SU-DHL-6 (cell line): ENCODE data around the gene MOB3A.

Experiments
- EZH2phosphoT487 ChIP-seq: fragments of 200-600 bp; sonication (generic), shearing (Covaris generic); conservative IDR thresholded peaks from 2 replicates; pipeline ENCODE4 v1.6.1; 2018; ENCODE audit warnings: mild to moderate bottlenecking, antibody characterized with exemption, low read length, moderate library complexity, mixed read lengths
- TF ChIP-seq, protein P1 (sequence below): fragments of 200-600 bp; sonication (generic); IDR thresholded peaks from one replicate; pipeline ENCODE4 v1.5.1; 2017; ENCODE audit warnings: antibody characterized with exemption, mild to moderate bottlenecking, low read length, moderate library complexity; ENCODE audit not compliant: insufficient read depth, poor library complexity, severe bottlenecking

DNA sequence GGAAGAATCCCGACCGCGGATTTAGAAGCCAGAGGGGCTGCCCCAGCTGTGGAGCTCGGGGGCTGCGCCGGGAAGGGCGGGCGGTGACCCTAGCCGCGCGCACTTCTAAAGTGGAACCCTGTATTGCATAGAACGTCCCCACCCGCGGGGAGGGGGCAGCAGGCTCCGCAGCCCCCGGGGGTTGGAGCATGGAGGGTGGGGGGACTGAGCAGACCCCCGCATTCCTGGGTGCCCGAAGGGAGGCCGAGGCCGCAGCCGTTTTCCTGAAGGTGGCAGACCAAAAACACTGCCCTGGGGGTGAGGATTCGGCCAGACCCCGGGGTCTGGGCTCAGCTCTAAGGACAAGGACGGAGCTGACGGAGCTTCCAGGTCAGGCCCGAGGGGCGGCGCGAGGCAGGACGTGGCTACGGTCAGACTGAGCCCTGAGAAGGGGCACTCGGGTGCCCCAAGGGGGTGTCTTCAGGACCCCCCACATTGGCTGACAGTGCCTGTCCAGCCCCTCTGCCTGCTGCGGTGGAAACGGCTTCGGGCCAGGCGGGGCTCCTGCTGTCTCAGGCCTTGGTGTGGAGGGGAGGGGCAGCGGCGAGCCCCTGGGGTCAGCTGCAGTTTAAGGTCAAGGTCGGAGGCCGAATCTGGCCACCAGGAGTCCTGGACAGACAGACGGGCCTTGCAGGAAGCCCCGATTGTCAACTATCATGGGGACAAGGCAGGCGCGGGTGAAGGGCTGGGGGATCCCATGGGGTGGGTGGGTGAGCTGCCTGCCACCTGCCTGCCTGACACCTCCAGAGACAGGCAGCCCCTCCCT is 57.6 kb downstream of the MOB3A start:
- TF ChIP-seq, protein P1, sequence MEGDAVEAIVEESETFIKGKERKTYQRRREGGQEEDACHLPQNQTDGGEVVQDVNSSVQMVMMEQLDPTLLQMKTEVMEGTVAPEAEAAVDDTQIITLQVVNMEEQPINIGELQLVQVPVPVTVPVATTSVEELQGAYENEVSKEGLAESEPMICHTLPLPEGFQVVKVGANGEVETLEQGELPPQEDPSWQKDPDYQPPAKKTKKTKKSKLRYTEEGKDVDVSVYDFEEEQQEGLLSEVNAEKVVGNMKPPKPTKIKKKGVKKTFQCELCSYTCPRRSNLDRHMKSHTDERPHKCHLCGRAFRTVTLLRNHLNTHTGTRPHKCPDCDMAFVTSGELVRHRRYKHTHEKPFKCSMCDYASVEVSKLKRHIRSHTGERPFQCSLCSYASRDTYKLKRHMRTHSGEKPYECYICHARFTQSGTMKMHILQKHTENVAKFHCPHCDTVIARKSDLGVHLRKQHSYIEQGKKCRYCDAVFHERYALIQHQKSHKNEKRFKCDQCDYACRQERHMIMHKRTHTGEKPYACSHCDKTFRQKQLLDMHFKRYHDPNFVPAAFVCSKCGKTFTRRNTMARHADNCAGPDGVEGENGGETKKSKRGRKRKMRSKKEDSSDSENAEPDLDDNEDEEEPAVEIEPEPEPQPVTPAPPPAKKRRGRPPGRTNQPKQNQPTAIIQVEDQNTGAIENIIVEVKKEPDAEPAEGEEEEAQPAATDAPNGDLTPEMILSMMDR, result no peak
- TF ChIP-seq EZH2phosphoT487, result no peak
